Peyer's patch (tissue), 4 donors: ENCODE measurements around the gene TFAP2B. TPM values are rescaled to one million over a fixed set of nuclear protein-coding genes. Genes with fewer than 3 reads are reported as not detected.

Experiments
- DNase-seq, 3 donors: peaks; one replicate each; pipeline ENCODE4 v3.0.0-alpha.2; 2017 to 2019
- H3K27ac ChIP-seq, 4 donors: fragments of 200-600 bp; sonication (generic); one replicate each; pipeline ENCODE4 v1.5.1; 2016 to 2019
- H3K27me3 ChIP-seq, 2 donors: fragments of 200-600 bp; sonication (generic); one replicate each; pipeline ENCODE4 v1.5.1; 2019
- H3K36me3 ChIP-seq, 3 donors: fragments of 200-600 bp; sonication (generic); one replicate each; pipeline ENCODE4 v1.5.1; 2016 to 2019
- H3K4me1 ChIP-seq, 4 donors: fragments of 200-600 bp; sonication (generic); one replicate each; pipeline ENCODE4 v1.5.1; 2016 to 2019
- H3K4me3 ChIP-seq, 4 donors: fragments of 200-600 bp; sonication (generic); 1 replicate in 3 of 4; 2 replicates in 1 of 4; pipeline ENCODE4 v1.5.1; 2016 to 2019; ENCODE audit warnings: mild to moderate bottlenecking in 1 of 4
- H3K9me3 ChIP-seq, 4 donors: fragments of 200-600 bp; sonication (generic); one replicate each; pipeline ENCODE4 v1.5.1; 2016 to 2019; ENCODE audit warnings: mild to moderate bottlenecking in 1 of 4
- CTCF ChIP-seq, 6 experiments: fragments of 450-650 bp in 4 of 6; fragments of 200-600 bp in 2 of 6; sonication (generic) in 1 of 6; IDR thresholded peaks; one replicate each; pipeline ENCODE4 v1.5.1; 2017 to 2019; ENCODE audit warnings: antibody characterized with exemption in 6 of 6, mild to moderate bottlenecking in 3 of 6, moderate library complexity in 1 of 6
- POLR2A ChIP-seq, 2 donors: fragments of 450-650 bp; IDR thresholded peaks; one replicate each; pipeline ENCODE4 v1.5.1; 2017; ENCODE audit warnings: antibody characterized with exemption in 2 of 2, mild to moderate bottlenecking in 2 of 2, moderate library complexity in 2 of 2
- total RNA-seq, 4 donors: library from RNA; depleted of rRNA; stranded (reverse); fragments of >200 nt; gene quantifications; one replicate each; pipeline ENCODE4 v1.1.0, GENCODE V29; 2016

Gene TFAP2B
- total RNA-seq, 4 donors from 2014 or later = not detected

- Histone ChIP-seq H3K4me1 (no peaks in the 10 kb centered on the region), H3K4me3 (no peak overlapping the region), H3K9me3 (no peaks in the 10 kb centered on the region), H3K27me3 (peaks cover 0 to 51% of the 10 kb centered on the region in 2 donors), H3K36me3 (no peaks in the 10 kb centered on the region), H3K27ac (no peak overlapping the region)
- DNase-seq = no peak
- no peak for TF ChIP-seq POLR2A (IDR thresholded peaks at IDR 0.05)
- TF ChIP-seq CTCF (IDR thresholded peaks at IDR 0.05) = no peak
Observed at GRCh38 chr6:50845499-50846143, 26.9 kb downstream of the TFAP2B start.

GRCh38 chr6:50846144-50846851, 27.6 kb downstream of the TFAP2B start:
- Histone ChIP-seq H3K4me3 (no peak overlapping the region), H3K9me3 (no peaks in the 10 kb centered on the region), H3K27ac (no peak overlapping the region), H3K36me3 (no peaks in the 10 kb centered on the region), H3K27me3 (peaks cover 0 to 49% of the 10 kb centered on the region in 2 donors), H3K4me1 (no peaks in the 10 kb centered on the region)
- TF ChIP-seq POLR2A (IDR thresholded peaks at IDR 0.05) = no peak
- no peak for TF ChIP-seq CTCF (IDR thresholded peaks at IDR 0.05)
- DNase-seq = no peak

- H3K9me3 ChIP-seq = no peaks in the 10 kb centered on the region
- no peaks in the 10 kb centered on the region for H3K36me3 ChIP-seq
- TF ChIP-seq POLR2A (IDR thresholded peaks at IDR 0.05) (no peak), CTCF (IDR thresholded peaks at IDR 0.05) (no peak)
- no peaks in the 10 kb centered on the region for H3K4me1 ChIP-seq
- H3K27ac ChIP-seq = no peak overlapping the region
- peaks cover 0 to 48% of the 10 kb centered on the region in 2 donors for H3K27me3 ChIP-seq
- no peak for DNase-seq
- H3K4me3 ChIP-seq = no peak overlapping the region
Observed at GRCh38 chr6:50846852-50847155, 28.1 kb downstream of the TFAP2B start.

GRCh38 chr6:50847890-50848594, 29.4 kb downstream of the TFAP2B start:
- no peak for DNase-seq
- Histone ChIP-seq H3K4me3 (no peak overlapping the region), H3K27ac (no peak overlapping the region), H3K9me3 (no peaks in the 10 kb centered on the region), H3K27me3 (peaks cover 0 to 38% of the 10 kb centered on the region in 2 donors), H3K36me3 (no peaks in the 10 kb centered on the region), H3K4me1 (no peaks in the 10 kb centered on the region)
- TF ChIP-seq POLR2A (IDR thresholded peaks at IDR 0.05) (no peak), CTCF (IDR thresholded peaks at IDR 0.05) (no peak)

GRCh38 chr6:50848989-50849795, 30.5 kb downstream of the TFAP2B start:
- Histone ChIP-seq H3K9me3 (no peaks in the 10 kb centered on the region), H3K4me1 (no peaks in the 10 kb centered on the region), H3K4me3 (no peak overlapping the region), H3K36me3 (no peaks in the 10 kb centered on the region), H3K27me3 (peaks cover 0 to 36% of the 10 kb centered on the region in 2 donors), H3K27ac (no peak overlapping the region)
- DNase-seq = no peak
- no peak for TF ChIP-seq POLR2A (IDR thresholded peaks at IDR 0.05)
- TF ChIP-seq CTCF (IDR thresholded peaks at IDR 0.05) = no peak
